A673 (cell line): ENCODE results near the gene OR2L2. TPM values are rescaled to one million over a fixed set of nuclear protein-coding genes. Genes with fewer than 3 reads are reported as not detected.
"Not testable (repeated sequence)": the region's sequence is repeated elsewhere in the genome, so short reads cannot be mapped to it uniquely, and the experiment has no call there.

ENCODE experiments used
- BruUV-seq: library from RNA; stranded (reverse); fragments of 400-500 nt; replicated peaks from 2 replicates; lab custom pipeline; 2021; lab: Mats Ljungman, UMichigan
- CTCF ChIA-PET: fragments of 300-600 bp; sonication (Branson Sonifier 250); formaldehyde crosslinking; loops from one replicate; lab custom pipeline; 2022; ENCODE audit warnings: antibody characterized with exemption; lab: Charles Lee
- POLR2A ChIA-PET: fragments of 300-600 bp; sonication (Branson Sonifier 250); formaldehyde crosslinking; loops from one replicate; lab custom pipeline; 2022; ENCODE audit warnings: antibody characterized with exemption; ENCODE audit not compliant: low non-redundant PET; lab: Charles Lee
- DNase-seq: peaks from one replicate; pipeline ENCODE4 v3.0.0-alpha.2; 2015; ENCODE audit warnings: low spot score
- H3K27ac ChIP-seq: fragments of 200-600 bp; sonication (generic); 2 replicates; pipeline ENCODE4 v1.5.1; 2016; ENCODE audit warnings: mixed run types, low read depth, mild to moderate bottlenecking, mixed read lengths, antibody characterized with exemption, low read length; ENCODE audit not compliant: poor library complexity, severe bottlenecking
- H3K27me3 ChIP-seq: fragments of 200-600 bp; sonication (generic); replicated peaks from 2 replicates; pipeline ENCODE4 v1.6.1; 2017; ENCODE audit warnings: mixed run types, low read depth, mild to moderate bottlenecking, mixed read lengths, antibody characterized with exemption, low read length; ENCODE audit not compliant: insufficient read depth, poor library complexity
- H3K36me3 ChIP-seq: fragments of 200-600 bp; sonication (generic); 2 replicates; pipeline ENCODE4 v1.6.1; 2016; ENCODE audit warnings: mixed run types, mild to moderate bottlenecking, mixed read lengths, antibody characterized with exemption, low read length; ENCODE audit not compliant: insufficient read depth, poor library complexity, severe bottlenecking
- H3K4me1 ChIP-seq: fragments of 200-600 bp; sonication (generic); 2 replicates; pipeline ENCODE4 v1.6.1; 2017; ENCODE audit warnings: mixed run types, mild to moderate bottlenecking, mixed read lengths, antibody characterized with exemption, low read length; ENCODE audit not compliant: insufficient read depth, poor library complexity, severe bottlenecking
- H3K4me3 ChIP-seq: fragments of 200-600 bp; sonication (generic); 2 replicates; pipeline ENCODE4 v1.5.1; 2016; ENCODE audit warnings: low read depth, mixed run types, mild to moderate bottlenecking, mixed read lengths, low read length; ENCODE audit not compliant: poor library complexity, severe bottlenecking
- H3K9me3 ChIP-seq: fragments of 200-600 bp; sonication (generic); 2 replicates; pipeline ENCODE4 v1.6.1; 2016; ENCODE audit warnings: mixed run types, low read depth, mild to moderate bottlenecking, mixed read lengths, antibody characterized with exemption, low read length; ENCODE audit not compliant: poor library complexity, severe bottlenecking
- CTCF ChIP-seq: fragments of 300-800, 200-600 bp; sonication (generic); conservative IDR thresholded peaks from 2 replicates; pipeline ENCODE4 v1.5.1; 2017; ENCODE audit warnings: low read depth, mild to moderate bottlenecking, antibody characterized with exemption, low read length, moderate library complexity, mixed read lengths
- EZH2 ChIP-seq: fragments of 200-600 bp; sonication (generic); IDR thresholded peaks from 2 replicates; pipeline ENCODE4 v1.6.1; 2017; ENCODE audit warnings: borderline replicate concordance, low read depth, mild to moderate bottlenecking, mixed read lengths, antibody characterized with exemption, low read length; ENCODE audit not compliant: poor library complexity, severe bottlenecking
- intact Hi-C: fragments of 100-400 bp; cut with micrococcal nuclease; formaldehyde crosslinking; loops from one replicate; pipeline ENCODE4 v1.10.0; 2022; ENCODE audit not compliant: unreplicated experiment
- total RNA-seq: library from RNA; stranded (reverse); gene quantifications from 2 replicates; pipeline ENCODE4 v1.2.3, GENCODE V29; 2021

The OR2L2 gene
- total RNA-seq, 1 experiment from 2014 or later, result not detected

- DNase-seq, result no peak
- BruUV-seq, result no TSS peak
- Histone ChIP-seq H3K4me3 (no peak overlapping the region), H3K27ac (no peak overlapping the region), H3K27me3 (no peaks in the 10 kb centered on the region), H3K4me1 (no peaks in the 10 kb centered on the region), H3K36me3 (no peaks in the 10 kb centered on the region), H3K9me3 (peaks cover 7% of the 10 kb centered on the region)
- ChIA-PET POLR2A (no interaction called here), CTCF (no interaction called here)
- TF ChIP-seq CTCF (no peak), EZH2 (no peak)
- intact Hi-C loops, result no loop called here
Observed at GRCh38 chr1:248065071-248065470, 35.2 kb downstream of the OR2L2 start.

DNA sequence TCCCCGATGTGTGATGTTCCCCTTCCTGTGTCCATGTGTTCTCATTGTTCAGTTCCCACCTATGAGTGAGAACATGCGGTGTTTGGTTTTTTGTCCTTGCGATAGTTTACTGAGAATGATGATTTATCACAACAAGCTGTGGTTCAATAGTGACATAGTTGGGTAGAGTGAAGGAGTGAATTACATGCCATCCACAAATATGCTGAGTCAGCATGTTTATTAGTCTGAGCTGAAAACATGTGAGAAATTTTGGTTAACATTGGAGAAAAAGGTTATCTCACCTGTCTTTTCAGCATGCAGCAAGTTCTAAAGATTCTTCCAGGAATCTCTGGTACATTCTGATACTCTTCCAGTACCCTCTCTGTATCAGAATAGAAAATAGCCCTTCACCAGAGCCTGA, 35.7 kb downstream of the OR2L2 start:
- BruUV-seq, result no TSS peak
- H3K36me3 ChIP-seq, result no peaks in the 10 kb centered on the region
- POLR2A ChIA-PET, result no interaction called here
- no peak overlapping the region for H3K27ac ChIP-seq
- CTCF ChIA-PET, result no interaction called here
- H3K4me3 ChIP-seq, result no peak overlapping the region
- peaks cover 7% of the 10 kb centered on the region for H3K9me3 ChIP-seq
- TF ChIP-seq EZH2 (no peak), CTCF (no peak)
- DNase-seq, result no peak
- H3K4me1 ChIP-seq, result no peaks in the 10 kb centered on the region
- intact Hi-C loops, result no loop called here
- no peaks in the 10 kb centered on the region for H3K27me3 ChIP-seq

DNA sequence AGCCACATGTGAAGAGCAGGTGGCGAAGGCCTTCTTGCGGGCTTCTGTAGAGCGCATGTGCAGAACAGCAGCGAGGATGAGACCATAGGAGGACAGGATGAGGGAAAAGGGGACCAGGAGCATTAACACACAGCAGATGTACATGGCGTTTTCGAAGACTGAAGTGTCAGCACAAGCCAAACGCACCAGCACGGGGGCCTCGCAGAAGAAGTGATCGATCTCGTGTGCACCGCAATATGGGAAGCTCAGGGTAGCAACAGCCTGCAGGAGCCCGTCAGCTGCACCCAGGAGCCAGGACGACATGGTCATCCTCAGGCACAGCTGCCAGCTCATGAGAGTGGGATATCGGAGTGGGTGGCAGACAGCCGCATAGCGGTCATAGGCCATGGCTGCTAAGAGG, 54.0 kb downstream of the OR2L2 start:
- POLR2A ChIA-PET, H3K4me3 ChIP-seq, H3K9me3 ChIP-seq, H3K27ac ChIP-seq, H3K36me3 ChIP-seq, DNase-seq, H3K4me1 ChIP-seq, H3K27me3 ChIP-seq, intact Hi-C loops, BruUV-seq, CTCF ChIA-PET: not testable (repeated sequence)

Other genes starting within 250 kb of the OR2L2 start
- gene OR14A16, start 206.0 kb upstream of the OR2L2 start, total RNA-seq, result not detected in 2 replicates
- gene OR11L1, start 188.2 kb upstream of the OR2L2 start, total RNA-seq, result not detected in 2 replicates
- gene TRIM58, start 172.9 kb upstream of the OR2L2 start, total RNA-seq, result not detected in 2 replicates
- gene OR2W3, start 134.5 kb upstream of the OR2L2 start, total RNA-seq, result not detected in 2 replicates
- gene OR2T8, start 109.8 kb upstream of the OR2L2 start, total RNA-seq, result not detected in 2 replicates
- gene OR2AJ1, start 105.2 kb upstream of the OR2L2 start, total RNA-seq, result not detected in 2 replicates
- not detected in 2 replicates for gene OR2L8, start 81.2 kb upstream of the OR2L2 start, total RNA-seq
- gene OR2AK2, start 64.8 kb upstream of the OR2L2 start, total RNA-seq, result not detected in 2 replicates
- not detected in 2 replicates for gene OR2L5, start 16.4 kb upstream of the OR2L2 start, total RNA-seq
- not detected in 2 replicates for gene OR2L3, start 16.8 kb downstream of the OR2L2 start, total RNA-seq
- gene OR2L13, start 65.1 kb downstream of the OR2L2 start, total RNA-seq, result not detected in 2 replicates
- gene OR2M5, start 115.1 kb downstream of the OR2L2 start, total RNA-seq, result not detected in 2 replicates
- gene OR2M2, start 144.8 kb downstream of the OR2L2 start, total RNA-seq, result not detected in 2 replicates
- 0.15 and 0.19 TPM in 2 replicates for gene OR2M3, start 167.2 kb downstream of the OR2L2 start, total RNA-seq
- gene OR2M4, start 201.3 kb downstream of the OR2L2 start, total RNA-seq, result 0.11 and 0.13 TPM in 2 replicates
- not detected in 2 replicates for gene OR2T33, start 247.9 kb downstream of the OR2L2 start, total RNA-seq